ENCODE results near the gene ACTA1. TPM values are rescaled to one million over a fixed set of nuclear protein-coding genes. Genes with fewer than 3 reads are reported as not detected.
A peak's percentile ranks its signal among the peaks of the same experiment; 100 is the strongest.

Gene ACTA1
- total and polyA plus RNA-seq, 9 of the 15 experiments (the other 6 are each of a cell fraction or from before 2014, with no cell fraction given) = 0.07 to 0.36 TPM; not detected in 7

GRCh38 chr1:229430761-229431283 lies 3.1 kb downstream of the ACTA1 start (continued):
- TF ChIP-seq STAG1 (CRISPR knock-in tag; IDR thresholded peaks at IDR 0.05; ENCODE audit: borderline replicate concordance) (peak; percentile 32; the same call in 1 of the 2 replicates), TSC22D4 (tag; IDR thresholded peaks at IDR 0.05) (no peak), ARID2 (IDR thresholded peaks at IDR 0.05) (0 out of 2 replicates have a peak, but pooled peaks have one; percentile 33), ZSCAN32 (CRISPR knock-in tag; IDR thresholded peaks at IDR 0.05) (no peak), FOXP1 (CRISPR knock-in tag; IDR thresholded peaks at IDR 0.05) (peak; percentile 81; the same call in 1 of the 2 replicates), ZNF408 (CRISPR knock-in tag; IDR thresholded peaks at IDR 0.05; ENCODE audit: low read depth) (no peak), PHB (CRISPR knock-in tag; IDR thresholded peaks at IDR 0.05) (no peak), BRCA1 (IDR thresholded peaks at IDR 0.05) (no peak), BRCA1 (CRISPR knock-in tag; IDR thresholded peaks at IDR 0.05) (no peak), ZNF232 (CRISPR knock-in tag; IDR thresholded peaks at IDR 0.05) (peak; percentile 92), L3MBTL2 (IDR thresholded peaks at IDR 0.05) (no peak), ZNF280A (IDR thresholded peaks at IDR 0.05; ENCODE audit: low read depth, partially characterized antibody) (no peak), ZNF511 (CRISPR knock-in tag; IDR thresholded peaks at IDR 0.05) (peak; percentile 95), CBX5 (IDR thresholded peaks at IDR 0.05; ENCODE audit: borderline replicate concordance, low read depth) (no peak), BMI1 (IDR thresholded peaks at IDR 0.05; ENCODE audit: low read length) (no peak), PPARD (CRISPR knock-in tag; IDR thresholded peaks at IDR 0.05) (no peak), KLF1 (tag; IDR thresholded peaks at IDR 0.05) (no peak), CCAR2 (IDR thresholded peaks at IDR 0.05; ENCODE audit: low read depth, low read length) (no peak), SAP30 (IDR thresholded peaks at IDR 0.05; ENCODE audit: borderline replicate concordance, insufficient read depth, low read depth, low read length, poor library complexity, severe bottlenecking) (no peak), PURB (CRISPR knock-in tag; IDR thresholded peaks at IDR 0.05; ENCODE audit: low read depth) (no peak), ZKSCAN8 (CRISPR knock-in tag; IDR thresholded peaks at IDR 0.05) (no peak), NCOA4 (IDR thresholded peaks at IDR 0.05; ENCODE audit: partially characterized antibody) (no peak), ZNF3 (CRISPR knock-in tag; IDR thresholded peaks at IDR 0.05) (no peak), BRF2 (IDR thresholded peaks at IDR 0.05; ENCODE audit: borderline replicate concordance, insufficient read depth, insufficient read length) (no peak)
- TF ChIP-seq, protein P1, sequence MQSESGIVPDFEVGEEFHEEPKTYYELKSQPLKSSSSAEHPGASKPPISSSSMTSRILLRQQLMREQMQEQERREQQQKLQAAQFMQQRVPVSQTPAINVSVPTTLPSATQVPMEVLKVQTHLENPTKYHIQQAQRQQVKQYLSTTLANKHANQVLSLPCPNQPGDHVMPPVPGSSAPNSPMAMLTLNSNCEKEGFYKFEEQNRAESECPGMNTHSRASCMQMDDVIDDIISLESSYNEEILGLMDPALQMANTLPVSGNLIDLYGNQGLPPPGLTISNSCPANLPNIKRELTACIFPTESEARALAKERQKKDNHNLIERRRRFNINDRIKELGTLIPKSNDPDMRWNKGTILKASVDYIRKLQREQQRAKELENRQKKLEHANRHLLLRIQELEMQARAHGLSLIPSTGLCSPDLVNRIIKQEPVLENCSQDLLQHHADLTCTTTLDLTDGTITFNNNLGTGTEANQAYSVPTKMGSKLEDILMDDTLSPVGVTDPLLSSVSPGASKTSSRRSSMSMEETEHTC (IDR thresholded peaks at IDR 0.05) = no peak

Measured in K562 (cell line).